Hematopoietic multipotent progenitor cell treated with erythropoietin and hydrocortisone succinate and interleukin-3 and kit ligand, for 6 days (in vitro differentiated cells): Measurements from ENCODE around the gene PHF21B.

Source experiments
- DNase-seq: peaks from one replicate; pipeline ENCODE4 v3.0.0-alpha.2; 2015

The PHF21B gene

GRCh38 chr22:44956840-44957767 lies 52.7 kb downstream of the PHF21B start:
- no peak for DNase-seq

GRCh38 chr22:44955102-44955501 lies 54.7 kb downstream of the PHF21B start:
- no peak for DNase-seq

DNA sequence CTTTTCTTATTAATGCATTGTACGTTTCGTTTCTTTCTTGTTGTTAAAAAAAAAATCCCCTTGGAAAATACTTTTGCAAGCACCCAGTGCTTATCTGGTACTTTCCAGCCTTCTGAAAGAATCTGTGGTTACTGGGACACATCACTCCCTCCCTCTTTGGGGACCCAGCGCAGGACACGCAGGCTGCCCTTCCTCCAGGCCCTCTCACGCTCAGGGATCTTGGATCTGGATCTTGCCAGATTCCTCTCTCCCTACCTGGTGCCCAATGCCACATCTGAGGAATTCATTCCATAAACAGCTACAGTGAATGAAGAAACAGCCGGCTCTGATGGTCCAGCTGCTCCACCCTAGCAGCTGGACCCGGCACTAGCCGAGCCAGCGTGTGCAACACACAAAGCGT lies 55.7 kb downstream of the PHF21B start:
- DNase-seq, result no peak

DNA sequence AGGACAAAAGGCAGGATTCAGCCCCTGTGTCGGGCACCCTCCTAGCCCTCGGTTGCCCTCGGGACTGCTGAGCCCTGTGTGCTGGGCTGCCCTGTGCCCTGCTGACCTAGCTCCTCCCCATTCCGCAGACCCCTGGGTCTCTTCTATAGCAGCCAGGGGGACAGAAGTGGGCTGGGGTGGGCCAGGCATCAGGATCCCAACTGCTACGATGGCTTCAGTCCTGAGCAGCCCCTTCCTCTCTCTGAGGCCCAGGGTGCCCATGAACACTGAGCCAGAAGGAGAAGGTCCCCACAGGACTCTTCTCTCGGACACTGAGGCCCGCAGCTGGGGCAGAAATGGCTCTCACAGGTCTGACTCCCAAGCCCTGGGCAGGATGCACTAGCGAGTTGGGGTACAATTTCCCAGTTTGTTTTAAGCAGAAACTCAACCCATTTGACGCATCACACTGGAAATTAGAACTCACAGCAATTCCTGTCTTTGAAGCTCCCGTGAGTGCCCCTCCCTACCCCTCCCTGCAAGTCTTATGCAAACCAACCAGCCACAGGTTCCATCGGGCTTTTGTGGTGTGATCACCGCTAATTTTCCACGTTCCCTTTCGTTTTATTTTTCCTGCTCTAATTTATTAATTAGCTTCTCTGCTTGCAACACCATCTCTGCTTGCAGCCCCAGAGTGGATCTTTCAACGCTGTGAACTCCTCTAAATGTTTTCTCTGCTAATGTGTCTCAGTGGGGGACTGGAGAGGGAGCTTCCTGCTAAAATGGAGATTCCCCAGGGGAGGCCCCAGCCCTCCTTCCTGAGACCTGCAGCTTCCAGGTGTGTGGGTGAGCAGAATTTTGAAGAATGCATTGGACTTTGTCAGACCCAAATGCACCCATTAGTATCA lies 56.7 kb downstream of the PHF21B start:
- DNase-seq, result no peak

DNA sequence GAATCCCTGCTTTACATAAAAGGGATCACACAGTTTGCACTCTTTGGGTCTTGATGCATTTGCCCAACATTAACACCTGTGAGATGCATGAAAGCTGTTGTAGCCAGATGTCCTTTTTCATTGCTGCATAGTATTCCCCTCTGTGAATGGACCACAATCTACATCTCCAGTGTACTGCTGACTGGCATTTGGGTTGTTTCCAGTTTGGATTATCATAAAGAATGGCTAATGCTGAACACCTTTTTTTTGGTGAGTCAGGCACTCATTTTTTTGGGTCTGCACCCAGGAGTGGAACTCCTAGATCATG lies 58.3 kb downstream of the PHF21B start:
- DNase-seq, result no peak

DNA sequence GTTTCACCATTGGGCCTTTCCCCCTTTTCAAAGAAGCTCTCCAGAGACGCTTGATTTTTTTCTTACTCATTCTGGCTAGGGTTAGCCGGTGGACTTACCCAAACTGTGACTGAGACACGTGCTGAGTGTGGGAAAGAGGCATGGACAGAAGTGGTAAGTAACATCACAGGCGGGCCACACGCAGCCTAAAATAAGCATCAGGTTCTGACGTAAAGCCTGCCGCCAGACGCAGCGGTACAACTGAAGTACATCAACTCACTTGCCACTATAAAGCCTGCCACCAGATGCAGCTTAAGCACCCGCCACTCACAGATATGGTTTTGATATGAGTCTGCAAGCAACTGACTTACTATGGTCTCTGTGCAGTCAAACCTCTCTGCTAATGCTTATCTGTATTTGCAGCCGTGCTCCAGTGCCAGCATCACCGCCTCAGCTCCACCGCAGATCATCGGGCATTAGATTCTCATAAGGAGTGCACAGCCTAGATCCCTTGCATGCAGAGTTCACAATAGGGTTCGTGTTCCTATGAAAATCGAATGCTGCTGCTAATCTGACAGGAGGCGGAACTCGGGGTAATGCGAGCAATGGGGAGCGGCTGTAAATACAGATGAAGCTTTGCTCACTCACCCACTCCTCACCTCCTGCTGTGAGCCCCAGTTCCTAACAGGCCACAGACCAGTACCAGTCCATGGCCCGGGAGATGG lies 58.8 kb downstream of the PHF21B start:
- DNase-seq, result no peak

DNA sequence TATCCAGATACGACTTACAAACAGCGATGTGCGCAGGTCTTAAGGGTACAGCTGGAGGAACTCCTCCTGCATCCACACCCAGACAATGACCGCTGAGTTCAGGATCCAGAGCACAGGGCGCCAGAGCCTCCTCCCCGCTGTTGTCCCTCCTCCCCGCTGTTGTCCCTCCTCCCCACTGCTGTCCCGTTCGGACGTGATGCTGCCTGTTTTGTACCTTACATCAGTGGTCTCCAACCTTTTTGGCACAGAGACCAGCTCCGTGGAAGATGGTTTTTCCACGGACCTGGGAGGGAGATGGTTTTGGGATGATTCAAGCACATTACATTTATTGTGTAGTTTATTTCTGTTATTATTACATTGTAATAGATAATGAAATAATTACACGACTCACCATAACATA lies 62.0 kb downstream of the PHF21B start:
- no peak for DNase-seq

DNA sequence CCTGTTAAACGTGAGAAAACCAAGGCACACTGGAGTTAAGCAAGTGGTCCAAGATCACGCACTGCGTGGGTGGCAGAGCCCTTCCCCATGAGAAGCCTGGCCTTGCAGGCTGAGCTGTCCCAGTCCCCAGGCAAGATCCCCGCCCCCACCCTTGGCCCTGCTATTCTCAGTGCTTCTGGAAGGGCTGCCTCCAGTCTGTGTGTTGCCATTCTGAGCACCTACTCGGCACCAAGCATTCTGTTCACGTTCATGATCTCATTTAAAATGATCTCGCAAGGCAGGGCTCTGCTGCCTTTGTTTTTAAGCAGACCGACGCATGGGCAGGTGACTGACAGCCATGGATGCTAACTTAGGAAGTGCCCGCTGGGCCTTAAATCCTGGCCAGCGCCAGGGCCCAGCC lies 62.8 kb downstream of the PHF21B start:
- no peak for DNase-seq

DNA sequence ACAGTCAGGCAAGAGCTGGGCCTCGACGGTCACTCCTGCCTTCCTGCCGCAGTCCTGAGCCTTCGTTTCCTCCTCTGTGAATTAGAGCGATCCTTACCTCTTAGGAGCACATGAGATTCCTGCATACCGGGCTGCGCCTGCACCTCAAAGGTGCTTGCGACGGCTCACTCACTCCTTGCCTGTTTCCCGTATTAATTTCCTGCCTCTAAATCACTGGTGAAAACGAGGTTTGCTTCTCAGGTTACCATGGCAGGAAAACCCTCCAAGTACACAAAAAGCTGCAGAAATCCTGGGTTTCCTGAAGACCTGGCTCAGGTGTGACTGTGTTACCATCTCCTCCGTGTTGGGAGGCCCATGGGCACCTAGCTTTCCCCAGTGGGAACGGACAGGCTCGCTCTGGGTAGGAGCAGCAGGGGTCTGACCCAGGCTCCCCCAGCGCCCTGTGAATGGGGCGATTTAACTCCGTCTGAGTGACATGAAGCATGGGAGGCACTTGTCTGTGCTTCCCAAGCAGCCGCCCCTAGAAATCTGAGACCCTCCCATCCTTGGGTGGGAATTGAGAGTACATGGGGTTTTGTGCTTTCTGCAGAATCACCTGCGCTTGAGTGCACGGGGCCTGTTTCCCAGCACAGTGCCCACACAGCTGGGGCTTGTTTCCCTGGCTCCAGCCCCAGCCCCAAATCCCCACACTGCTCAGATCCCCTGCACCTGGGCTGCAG lies 64.8 kb downstream of the PHF21B start:
- no peak for DNase-seq

GRCh38 chr22:44943701-44944324 lies 66.0 kb downstream of the PHF21B start:
- DNase-seq, result no peak

- DNase-seq, result no peak
Measured at GRCh38 chr22:44942979-44943700, 66.7 kb downstream of the PHF21B start.

- no peak for DNase-seq
Measured at GRCh38 chr22:44942056-44942455, 67.7 kb downstream of the PHF21B start.

DNA sequence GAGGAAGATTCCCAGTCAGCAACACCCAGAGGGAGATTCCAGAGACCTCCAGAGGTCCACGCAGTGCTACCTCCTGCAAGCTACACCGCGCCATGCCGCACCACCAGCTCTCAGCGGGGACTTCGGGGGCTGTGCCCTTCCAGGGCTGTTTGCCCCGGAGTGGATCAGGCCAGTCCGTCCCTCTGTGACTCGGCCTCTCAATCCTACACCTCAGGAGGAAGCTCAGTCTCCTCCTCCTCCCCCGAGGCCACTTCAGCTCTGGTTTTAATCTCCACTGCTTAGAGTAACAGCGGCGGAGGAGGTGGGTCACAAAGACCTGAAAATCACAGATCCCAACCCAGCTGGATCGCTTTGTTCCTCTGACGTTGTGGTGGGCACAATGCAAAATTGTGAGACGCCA lies 68.6 kb downstream of the PHF21B start:
- no peak for DNase-seq

GRCh38 chr22:44940130-44940529 lies 69.7 kb downstream of the PHF21B start:
- DNase-seq, result no peak

DNA sequence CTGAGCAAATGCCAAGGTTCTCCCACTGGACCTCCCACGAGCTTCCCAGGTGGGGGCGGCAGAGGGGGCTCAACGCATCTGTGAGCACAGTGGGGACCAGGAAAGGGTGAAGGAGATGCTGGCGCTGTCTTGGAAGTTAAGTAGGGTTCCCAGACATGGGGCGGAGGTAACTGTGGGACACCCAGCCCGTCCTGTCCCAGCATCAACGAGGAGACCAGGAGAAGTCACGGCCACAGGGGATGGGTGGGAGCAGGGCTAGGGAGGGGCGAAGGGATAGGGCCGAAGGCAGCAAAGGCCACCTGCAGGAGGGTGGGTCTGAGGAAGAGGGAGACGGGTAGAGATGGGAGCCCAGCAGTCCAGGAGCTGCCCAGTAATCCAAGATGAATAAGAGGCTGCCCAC lies 70.4 kb downstream of the PHF21B start:
- DNase-seq, result no peak

DNA sequence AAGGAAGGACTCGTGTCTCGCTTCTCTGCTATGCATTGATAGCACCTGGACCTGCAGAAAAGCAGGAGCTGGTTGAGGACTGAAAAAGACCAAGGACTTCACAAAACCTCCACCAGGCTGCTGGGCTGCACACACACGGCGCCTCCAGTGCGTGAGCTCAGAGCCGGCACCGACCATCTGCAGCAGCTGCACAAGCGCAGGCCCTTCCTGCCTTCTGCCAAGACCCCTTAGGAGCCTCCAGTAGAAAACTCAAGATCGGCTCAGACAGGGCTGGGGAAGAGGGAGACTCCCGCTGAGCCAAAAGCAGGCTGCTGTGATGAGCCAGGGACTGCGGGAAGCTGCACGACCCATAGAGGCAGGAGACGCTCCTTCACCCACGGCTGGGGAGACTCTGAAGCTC lies 70.9 kb downstream of the PHF21B start:
- no peak for DNase-seq

GRCh38 chr22:44937216-44937615 lies 72.6 kb downstream of the PHF21B start:
- DNase-seq, result no peak

DNA sequence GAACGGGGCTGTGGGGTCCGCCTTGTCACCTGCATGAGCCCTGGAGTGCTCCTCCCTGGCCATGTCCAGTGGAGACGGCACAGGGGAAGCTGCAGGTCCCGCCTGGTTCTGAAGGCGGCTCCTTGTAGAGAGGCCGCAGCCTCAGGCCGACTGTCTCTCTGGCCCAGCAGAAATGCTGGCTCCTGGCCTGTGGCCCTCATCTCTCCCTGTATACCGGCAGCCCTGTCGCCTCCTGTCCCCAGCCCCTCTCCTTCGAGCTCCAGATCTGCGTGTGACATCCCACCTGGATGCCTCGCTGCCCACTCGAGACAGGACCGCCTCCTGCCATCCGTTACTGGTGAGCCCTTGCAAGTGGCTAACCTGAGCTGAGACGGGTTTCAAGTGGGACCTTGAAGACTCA lies 73.6 kb downstream of the PHF21B start:
- no peak for DNase-seq

DNA sequence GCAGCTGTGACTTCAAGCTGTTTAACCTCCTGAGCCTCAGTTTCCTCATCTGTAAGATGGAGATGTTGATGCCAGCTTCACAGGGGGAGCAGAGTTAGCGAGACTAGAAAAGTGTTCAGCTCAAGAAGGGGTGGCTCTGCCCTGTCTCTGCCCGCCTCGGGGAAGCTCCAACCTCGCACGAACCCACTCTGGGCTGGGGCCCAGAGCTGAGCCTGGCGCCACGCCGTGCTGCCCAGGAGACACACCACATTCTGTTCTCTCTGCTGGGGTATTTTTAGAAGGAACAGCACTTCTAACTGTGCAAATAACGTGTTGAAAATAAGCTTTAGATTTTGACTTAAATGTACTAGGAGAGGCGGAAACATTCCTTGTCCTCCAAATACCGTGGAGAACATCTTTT lies 74.1 kb downstream of the PHF21B start:
- no peak for DNase-seq

- no peak for DNase-seq
Measured at GRCh38 chr22:44934454-44934735, 75.4 kb downstream of the PHF21B start.

- no peak for DNase-seq
Measured at GRCh38 chr22:44933666-44934453, 75.9 kb downstream of the PHF21B start.
